Measurements from ENCODE around the gene RNF169. TPM values are rescaled to one million over a fixed set of nuclear protein-coding genes. Genes with fewer than 3 reads are reported as not detected.
"Not testable (repeated sequence)": the region's sequence is repeated elsewhere in the genome, so short reads cannot be mapped to it uniquely, and the experiment has no call there.

The RNF169 gene
- total RNA-seq, 4 donors from 2014 or later: 16.2 to 26.6 (median 20.6) TPM

DNA sequence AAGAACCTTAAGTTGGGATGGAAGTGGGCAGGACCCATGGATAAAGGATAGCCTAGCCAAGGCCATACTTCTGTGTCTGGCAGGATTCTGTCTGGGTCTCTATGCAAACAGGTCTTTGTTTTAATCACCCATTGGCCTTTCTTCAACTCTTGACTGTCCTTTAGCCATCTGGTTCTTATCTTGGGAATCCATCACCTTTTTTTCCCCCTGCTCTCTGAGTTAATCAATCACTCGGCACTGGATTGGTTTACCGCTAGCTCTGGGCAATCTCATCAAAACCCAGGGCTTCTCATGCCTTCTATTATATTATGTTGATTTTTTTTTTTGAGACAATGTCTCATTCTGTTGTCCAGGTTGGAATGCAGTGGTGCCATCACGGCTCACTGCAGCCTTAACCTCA is 1.8 kb upstream of the RNF169 start:
- no peak overlapping the region for H3K4me3 ChIP-seq
- H3K27me3 ChIP-seq: no peaks in the 10 kb centered on the region
- no peaks in the 10 kb centered on the region for H3K9me3 ChIP-seq
- no peak overlapping the region for H3K27ac ChIP-seq (replicated peaks in 1 of 4)
- DNase-seq (ENCODE audit: extremely low spot score): peak; percentile 14
- H3K36me3 ChIP-seq: no peaks in the 10 kb centered on the region
- H3K4me1 ChIP-seq: peaks cover 5 to 52% (median 43%) of the 10 kb centered on the region in 4 donors
- WGBS: 94% methylated on average over 3 of the region's 3 CpGs
- intact Hi-C loops (cut with DNase I): loop anchor here (10.0 kb wide), 1 partner anchor 352 kb away; the partner anchor contains the start of gene PGM2L1
- TF ChIP-seq POLR2A (IDR thresholded peaks at IDR 0.05; ENCODE audit: low read depth) (no peak), POLR2AphosphoS5 (IDR thresholded peaks at IDR 0.05) (no peak), EP300 (IDR thresholded peaks at IDR 0.05) (no peak)
- TF ChIP-seq, protein P1, sequence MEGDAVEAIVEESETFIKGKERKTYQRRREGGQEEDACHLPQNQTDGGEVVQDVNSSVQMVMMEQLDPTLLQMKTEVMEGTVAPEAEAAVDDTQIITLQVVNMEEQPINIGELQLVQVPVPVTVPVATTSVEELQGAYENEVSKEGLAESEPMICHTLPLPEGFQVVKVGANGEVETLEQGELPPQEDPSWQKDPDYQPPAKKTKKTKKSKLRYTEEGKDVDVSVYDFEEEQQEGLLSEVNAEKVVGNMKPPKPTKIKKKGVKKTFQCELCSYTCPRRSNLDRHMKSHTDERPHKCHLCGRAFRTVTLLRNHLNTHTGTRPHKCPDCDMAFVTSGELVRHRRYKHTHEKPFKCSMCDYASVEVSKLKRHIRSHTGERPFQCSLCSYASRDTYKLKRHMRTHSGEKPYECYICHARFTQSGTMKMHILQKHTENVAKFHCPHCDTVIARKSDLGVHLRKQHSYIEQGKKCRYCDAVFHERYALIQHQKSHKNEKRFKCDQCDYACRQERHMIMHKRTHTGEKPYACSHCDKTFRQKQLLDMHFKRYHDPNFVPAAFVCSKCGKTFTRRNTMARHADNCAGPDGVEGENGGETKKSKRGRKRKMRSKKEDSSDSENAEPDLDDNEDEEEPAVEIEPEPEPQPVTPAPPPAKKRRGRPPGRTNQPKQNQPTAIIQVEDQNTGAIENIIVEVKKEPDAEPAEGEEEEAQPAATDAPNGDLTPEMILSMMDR (IDR thresholded peaks at IDR 0.05): no peak

DNA sequence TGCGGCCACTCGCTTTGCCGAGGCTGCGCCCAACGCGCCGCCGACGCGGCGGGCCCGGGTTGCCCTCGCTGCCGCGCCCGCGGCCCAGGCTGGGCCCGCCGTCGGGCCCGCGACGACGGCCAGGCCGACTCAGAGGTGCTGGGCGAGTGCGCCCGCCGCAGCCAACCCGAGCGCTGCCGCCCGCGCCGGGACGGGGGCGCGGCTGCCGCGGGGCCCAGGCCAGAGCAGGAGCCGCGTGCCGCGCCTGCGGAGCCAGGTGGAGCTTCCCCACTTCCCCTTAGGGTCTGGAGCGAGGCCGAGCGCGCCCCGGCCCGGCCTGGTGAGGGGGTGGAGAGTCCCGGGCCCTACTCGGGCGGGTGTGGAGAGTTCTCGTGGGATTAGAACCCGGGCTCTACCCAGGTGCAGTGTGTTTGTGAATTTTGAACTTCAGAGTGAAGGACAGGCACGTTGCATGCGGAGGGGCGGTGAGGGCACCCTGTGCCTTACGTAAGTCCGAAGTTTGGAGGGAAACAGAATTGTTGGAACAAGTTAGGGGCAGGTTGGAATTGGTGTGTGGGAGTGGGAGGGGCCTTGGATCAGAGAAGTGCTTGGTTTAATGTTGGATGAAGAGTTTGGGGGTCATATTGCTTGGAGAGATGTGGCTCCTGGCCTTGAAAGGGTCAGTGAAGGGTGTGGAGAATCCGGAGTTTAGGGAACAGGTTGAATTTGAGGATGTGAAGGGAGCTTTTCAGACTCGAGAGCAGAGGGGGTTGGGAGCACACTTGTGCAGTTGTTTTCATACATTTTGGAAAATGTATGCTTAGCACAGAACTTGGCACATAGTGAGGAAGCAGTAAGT is 697 bp downstream of the RNF169 start:
- DNase-seq (ENCODE audit: extremely low spot score): no peak
- peak overlapping the region; percentile 87 to 91 (median 87) for H3K4me3 ChIP-seq
- no peaks in the 10 kb centered on the region for H3K9me3 ChIP-seq
- WGBS: under 1% methylated on average over 27 of the region's 63 CpGs
- no peaks in the 10 kb centered on the region for H3K36me3 ChIP-seq
- H3K27me3 ChIP-seq: no peaks in the 10 kb centered on the region
- H3K27ac ChIP-seq (replicated peaks in 1 of 4): peak overlapping the region; percentile 92 to 97 (median 96)
- intact Hi-C loops (cut with DNase I): loop anchor here (10.0 kb wide), 1 partner anchor 355 kb away; the partner anchor contains the start of gene PGM2L1
- peaks cover 14 to 65% (median 56%) of the 10 kb centered on the region in 4 donors for H3K4me1 ChIP-seq
- TF ChIP-seq POLR2AphosphoS5 (IDR thresholded peaks at IDR 0.05) (no peak), EP300 (IDR thresholded peaks at IDR 0.05) (no peak), POLR2A (IDR thresholded peaks at IDR 0.05; ENCODE audit: low read depth) (no peak)
- TF ChIP-seq, protein P1 (IDR thresholded peaks at IDR 0.05): no peak

DNA sequence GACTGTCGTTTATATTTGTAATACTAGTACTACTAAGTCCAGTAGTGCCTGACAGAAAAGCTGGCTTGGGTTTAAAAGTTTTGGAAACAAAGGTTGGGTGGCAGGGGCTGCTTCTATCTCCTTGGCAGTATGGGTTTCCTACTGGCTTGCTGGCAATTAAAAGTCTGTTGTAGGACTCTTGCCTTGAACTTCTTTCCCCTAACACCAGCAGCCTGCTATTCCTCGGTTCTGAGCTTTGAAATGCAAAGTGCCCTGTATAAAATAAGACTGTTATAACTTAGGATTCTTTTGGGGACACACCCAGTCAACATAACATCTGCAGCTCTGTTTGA is 1.3 kb downstream of the RNF169 start:
- Histone ChIP-seq H3K4me3 (peak overlapping the region; percentile 87 to 91 (median 87)), H3K4me1 (peaks cover 20 to 68% (median 59%) of the 10 kb centered on the region in 4 donors), H3K36me3 (no peaks in the 10 kb centered on the region), H3K27ac (replicated peaks in 1 of 4) (peak overlapping the region; percentile 92 to 97 (median 96)), H3K9me3 (no peaks in the 10 kb centered on the region), H3K27me3 (no peaks in the 10 kb centered on the region)
- TF ChIP-seq, protein P1 (IDR thresholded peaks at IDR 0.05): no peak
- TF ChIP-seq POLR2A (IDR thresholded peaks at IDR 0.05; ENCODE audit: low read depth) (no peak), POLR2AphosphoS5 (IDR thresholded peaks at IDR 0.05) (no peak), EP300 (IDR thresholded peaks at IDR 0.05) (no peak)
- intact Hi-C loops (cut with DNase I): loop anchor here (10.0 kb wide), 1 partner anchor 355 kb away; the partner anchor contains the start of gene PGM2L1
- WGBS: 20% methylated on average over 2 of the region's 2 CpGs
- DNase-seq (ENCODE audit: extremely low spot score): no peak

DNA sequence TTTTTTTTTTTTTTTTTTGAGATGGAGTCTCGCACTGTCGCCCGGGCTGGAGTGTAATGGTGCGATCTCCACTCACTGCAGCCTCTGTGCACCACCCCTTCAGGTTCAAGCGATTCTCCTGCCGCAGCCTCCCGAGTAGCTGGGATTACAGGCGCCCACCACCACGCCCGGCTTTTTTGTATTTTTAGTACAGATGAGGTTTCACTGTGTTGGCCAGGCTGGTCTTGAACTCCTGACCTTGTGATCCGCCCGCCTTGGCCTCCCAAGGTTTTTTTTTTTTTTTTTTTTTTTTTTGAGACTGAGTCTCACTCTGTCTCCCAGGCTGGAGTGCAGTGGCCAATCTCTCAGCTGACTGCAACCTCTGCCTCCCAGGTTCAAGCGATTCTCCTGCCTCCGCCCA is 1.9 kb downstream of the RNF169 start:
- peak overlapping the region in 1 of 4 donors; percentile 91 for H3K4me3 ChIP-seq
- intact Hi-C loops (cut with DNase I); H3K27ac ChIP-seq (replicated peaks in 1 of 4); H3K27me3 ChIP-seq; H3K9me3 ChIP-seq; DNase-seq (ENCODE audit: extremely low spot score); H3K36me3 ChIP-seq: not testable (repeated sequence)
- H3K4me1 ChIP-seq: peaks cover 24 to 75% (median 66%) of the 10 kb centered on the region in 4 donors
- WGBS: 91% methylated on average over 14 of the region's 14 CpGs

DNA sequence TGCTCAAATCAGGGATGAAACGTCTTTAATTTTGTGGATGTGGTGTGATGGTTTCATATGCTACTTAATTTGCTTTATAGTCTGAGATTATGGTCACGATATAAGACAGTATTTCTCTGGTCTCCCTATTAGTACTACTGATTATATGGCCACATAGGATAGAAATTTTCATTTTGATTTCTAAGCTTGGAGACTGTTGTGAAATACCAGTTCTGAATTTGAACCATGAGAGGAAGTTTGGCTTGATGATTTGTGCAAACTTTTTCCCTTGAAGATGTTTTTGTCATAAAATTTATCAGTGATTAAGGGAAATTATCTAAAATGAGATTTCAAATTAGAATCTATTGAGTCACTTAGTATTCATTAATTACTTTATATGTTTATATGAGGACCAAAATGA is 2.7 kb downstream of the RNF169 start:
- Histone ChIP-seq H3K27ac (replicated peaks in 1 of 4) (no peak overlapping the region), H3K4me1 (peaks cover 32 to 82% (median 69%) of the 10 kb centered on the region in 4 donors), H3K4me3 (no peak overlapping the region), H3K9me3 (no peaks in the 10 kb centered on the region), H3K36me3 (no peaks in the 10 kb centered on the region), H3K27me3 (no peaks in the 10 kb centered on the region)
- no peak for DNase-seq (ENCODE audit: extremely low spot score)
- intact Hi-C loops (cut with DNase I): no loop called here
- WGBS: 71% methylated on average over 2 of the region's 2 CpGs
- TF ChIP-seq EP300 (IDR thresholded peaks at IDR 0.05) (no peak), POLR2A (IDR thresholded peaks at IDR 0.05; ENCODE audit: low read depth) (no peak)
